T-helper 17 cell (primary cell): ENCODE data around the gene COL12A1. TPM values are rescaled to one million over a fixed set of nuclear protein-coding genes. Genes with fewer than 3 reads are reported as not detected.
"Not testable (repeated sequence)": the region's sequence is repeated elsewhere in the genome, so short reads cannot be mapped to it uniquely, and the experiment has no call there.

Experiments used
- ATAC-seq: fragments of 150-1000 bp; cut with Tn5 transposase; 2 replicates; pipeline ENCODE4 v1.10.0; 2021; ENCODE audit warnings: mild to moderate bottlenecking, moderate library complexity
- DNase-seq, 3 donors: peaks; one replicate each; pipeline versions ENCODE4 v3.0.0 to v3.0.0-alpha.2; 2020 to 2021
- H3K9me3 ChIP-seq: one replicate; pipeline ENCODE4 v1.7.0; 2013; ENCODE audit warnings: low read length, mild to moderate bottlenecking; ENCODE audit not compliant: control insufficient read depth, poor library complexity, severe bottlenecking
- H3K27ac Mint-ChIP-seq: one replicate; pipeline ENCODE4 v1.8.0; 2022; ENCODE audit warnings: mild to moderate bottlenecking, moderate library complexity, mixed read lengths
- H3K27me3 Mint-ChIP-seq: one replicate; pipeline ENCODE4 v1.8.0; 2022; ENCODE audit warnings: mixed read lengths
- H3K36me3 Mint-ChIP-seq: one replicate; pipeline ENCODE4 v1.8.0; 2022; ENCODE audit warnings: low read depth, mixed read lengths
- H3K4me1 Mint-ChIP-seq: one replicate; pipeline ENCODE4 v1.8.0; 2022; ENCODE audit warnings: mild to moderate bottlenecking, mixed read lengths
- H3K4me3 Mint-ChIP-seq: one replicate; pipeline ENCODE4 v1.8.0; 2022; ENCODE audit warnings: mild to moderate bottlenecking, moderate library complexity, mixed read lengths
- total RNA-seq, 4 donors: library from RNA in 2 of 4; stranded (reverse) in 2 of 4; gene quantifications; one replicate each; pipeline ENCODE4 v1.2.3 and lab custom pipeline; 2022 to 2026

COL12A1 gene
- total RNA-seq, 2 donors from 2014 or later: 0.08 TPM; not detected in 1

DNA sequence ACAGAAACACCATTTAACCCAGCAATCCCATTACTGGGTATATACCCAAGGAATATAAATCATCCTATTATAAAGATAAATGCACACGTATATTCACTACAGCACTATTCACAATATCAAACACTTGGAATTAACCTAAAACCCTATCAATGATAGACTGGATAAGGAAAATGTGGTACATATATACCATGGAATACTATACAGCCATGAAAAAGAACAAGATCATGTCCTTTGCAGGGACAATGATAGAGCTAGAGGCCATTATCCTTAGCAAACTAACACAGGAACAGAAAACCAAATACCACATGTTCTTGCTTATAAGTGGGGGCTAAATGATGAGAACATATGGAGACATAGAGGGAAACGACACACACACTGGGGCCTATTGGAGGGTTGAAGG lies 19.3 kb downstream of the COL12A1 start:
- H3K27ac Mint-ChIP-seq, H3K9me3 ChIP-seq, DNase-seq, H3K36me3 Mint-ChIP-seq, H3K4me3 Mint-ChIP-seq, ATAC-seq, H3K4me1 Mint-ChIP-seq: not testable (repeated sequence)
- H3K27me3 Mint-ChIP-seq: peaks cover 37% of the 10 kb centered on the region

GRCh38 chr6:75183099-75183541 lies 22.7 kb downstream of the COL12A1 start:
- Mint-ChIP-seq H3K27ac (no peak overlapping the region), H3K36me3 (no peaks in the 10 kb centered on the region), H3K27me3 (peaks cover 41% of the 10 kb centered on the region), H3K4me3 (no peak overlapping the region), H3K4me1 (no peaks in the 10 kb centered on the region)
- no peaks in the 10 kb centered on the region for H3K9me3 ChIP-seq
- DNase-seq (no peak), ATAC-seq (no peak)

DNA sequence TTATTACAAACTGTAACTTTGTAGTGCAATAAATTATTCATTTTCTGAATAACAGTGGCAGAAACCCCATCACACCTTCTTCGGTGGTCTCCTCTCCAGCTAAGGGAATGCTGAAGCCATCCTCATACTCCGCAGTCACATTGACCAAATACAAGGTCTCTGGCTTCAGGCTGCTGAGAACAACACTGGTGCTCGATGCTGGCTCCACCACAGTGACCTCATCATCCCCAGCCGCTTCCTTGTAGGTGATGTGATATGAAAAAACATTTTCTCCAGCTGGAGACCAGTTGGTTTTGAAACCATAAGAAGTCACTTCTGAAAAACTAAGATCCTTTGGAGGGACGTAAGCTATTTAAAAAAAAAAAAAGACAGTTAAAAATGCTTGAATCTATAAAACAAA lies 25.0 kb downstream of the COL12A1 start:
- H3K36me3 Mint-ChIP-seq: no peaks in the 10 kb centered on the region
- H3K4me3 Mint-ChIP-seq: no peak overlapping the region
- no peaks in the 10 kb centered on the region for H3K4me1 Mint-ChIP-seq
- H3K27ac Mint-ChIP-seq: no peak overlapping the region
- DNase-seq (no peak), ATAC-seq (no peak)
- no peaks in the 10 kb centered on the region for H3K9me3 ChIP-seq
- H3K27me3 Mint-ChIP-seq: peaks cover 41% of the 10 kb centered on the region

- H3K27ac Mint-ChIP-seq: no peak overlapping the region
Observed at GRCh38 chr6:75178757-75179156, 27.1 kb downstream of the COL12A1 start.

GRCh38 chr6:75176076-75176582 lies 29.7 kb downstream of the COL12A1 start:
- Mint-ChIP-seq H3K4me3 (no peak overlapping the region), H3K27ac (no peak overlapping the region), H3K27me3 (peaks cover 37% of the 10 kb centered on the region), H3K4me1 (no peaks in the 10 kb centered on the region), H3K36me3 (no peaks in the 10 kb centered on the region)
- no peak for ATAC-seq
- H3K9me3 ChIP-seq: no peaks in the 10 kb centered on the region
- no peak for DNase-seq

More at GRCh38 chr6:75178757-75179156, 27.1 kb downstream of the COL12A1 start:
- no peak for ATAC-seq
- Mint-ChIP-seq H3K36me3 (no peaks in the 10 kb centered on the region), H3K27me3 (peaks cover 35% of the 10 kb centered on the region), H3K4me1 (no peaks in the 10 kb centered on the region), H3K4me3 (no peak overlapping the region)
- H3K9me3 ChIP-seq: no peaks in the 10 kb centered on the region
- no peak for DNase-seq

DNA sequence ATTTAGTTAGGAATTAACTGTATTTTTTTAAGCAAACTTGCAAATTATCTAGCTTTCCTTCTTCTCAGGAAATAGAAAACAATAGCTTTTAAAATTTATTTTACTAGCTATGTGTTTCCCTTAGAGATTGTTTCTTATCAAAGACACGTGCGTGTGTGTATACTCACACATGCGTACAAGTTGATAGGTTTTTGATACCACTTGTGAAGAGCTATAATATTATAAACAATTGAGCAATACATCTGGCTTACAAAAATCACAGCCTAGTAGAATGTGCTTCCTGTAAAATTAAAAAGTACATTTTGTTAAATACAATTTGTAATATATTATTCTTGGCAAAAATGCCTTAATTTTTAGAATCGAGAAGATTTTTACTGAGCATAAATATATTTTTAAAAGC lies 33.9 kb downstream of the COL12A1 start:
- H3K27me3 Mint-ChIP-seq: peaks cover 44% of the 10 kb centered on the region

DNA sequence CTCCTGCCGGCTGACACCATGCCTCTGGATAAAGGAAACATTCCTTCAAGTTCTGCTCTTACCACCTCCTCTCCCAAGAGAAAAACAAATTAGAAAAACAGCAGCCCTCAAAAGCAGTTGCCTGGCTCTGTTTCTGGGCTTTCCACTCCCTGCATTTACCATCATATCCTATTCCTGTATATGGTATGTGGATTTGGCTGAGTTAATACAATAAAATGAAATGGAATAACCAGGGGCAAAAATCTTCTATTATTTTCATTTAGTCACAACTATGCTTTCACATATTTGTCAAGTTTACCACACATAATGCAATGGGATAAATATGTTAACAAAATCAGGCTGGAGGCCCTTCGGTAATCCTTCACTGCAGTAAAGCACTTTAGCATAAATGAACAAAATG lies 34.3 kb downstream of the COL12A1 start:
- no peak overlapping the region for H3K27ac Mint-ChIP-seq
- H3K4me1 Mint-ChIP-seq: no peaks in the 10 kb centered on the region
- no peak overlapping the region for H3K4me3 Mint-ChIP-seq
- DNase-seq (no peak), ATAC-seq (no peak)
- no peaks in the 10 kb centered on the region for H3K9me3 ChIP-seq
- no peaks in the 10 kb centered on the region for H3K36me3 Mint-ChIP-seq
- H3K27me3 Mint-ChIP-seq: peaks cover 44% of the 10 kb centered on the region

More for the DNA sequence above, 33.9 kb downstream of the COL12A1 start:
- Mint-ChIP-seq H3K4me3 (no peak overlapping the region), H3K4me1 (no peaks in the 10 kb centered on the region), H3K36me3 (no peaks in the 10 kb centered on the region), H3K27ac (no peak overlapping the region)
- DNase-seq (no peak), ATAC-seq (no peak)
- H3K9me3 ChIP-seq: no peaks in the 10 kb centered on the region

GRCh38 chr6:75170691-75171560 lies 34.9 kb downstream of the COL12A1 start:
- DNase-seq (no peak), ATAC-seq (no peak)
- no peaks in the 10 kb centered on the region for H3K4me1 Mint-ChIP-seq
- no peak overlapping the region for H3K4me3 Mint-ChIP-seq
- H3K36me3 Mint-ChIP-seq: no peaks in the 10 kb centered on the region
- no peak overlapping the region for H3K27ac Mint-ChIP-seq
- peaks cover 44% of the 10 kb centered on the region for H3K27me3 Mint-ChIP-seq
- H3K9me3 ChIP-seq: no peaks in the 10 kb centered on the region

DNA sequence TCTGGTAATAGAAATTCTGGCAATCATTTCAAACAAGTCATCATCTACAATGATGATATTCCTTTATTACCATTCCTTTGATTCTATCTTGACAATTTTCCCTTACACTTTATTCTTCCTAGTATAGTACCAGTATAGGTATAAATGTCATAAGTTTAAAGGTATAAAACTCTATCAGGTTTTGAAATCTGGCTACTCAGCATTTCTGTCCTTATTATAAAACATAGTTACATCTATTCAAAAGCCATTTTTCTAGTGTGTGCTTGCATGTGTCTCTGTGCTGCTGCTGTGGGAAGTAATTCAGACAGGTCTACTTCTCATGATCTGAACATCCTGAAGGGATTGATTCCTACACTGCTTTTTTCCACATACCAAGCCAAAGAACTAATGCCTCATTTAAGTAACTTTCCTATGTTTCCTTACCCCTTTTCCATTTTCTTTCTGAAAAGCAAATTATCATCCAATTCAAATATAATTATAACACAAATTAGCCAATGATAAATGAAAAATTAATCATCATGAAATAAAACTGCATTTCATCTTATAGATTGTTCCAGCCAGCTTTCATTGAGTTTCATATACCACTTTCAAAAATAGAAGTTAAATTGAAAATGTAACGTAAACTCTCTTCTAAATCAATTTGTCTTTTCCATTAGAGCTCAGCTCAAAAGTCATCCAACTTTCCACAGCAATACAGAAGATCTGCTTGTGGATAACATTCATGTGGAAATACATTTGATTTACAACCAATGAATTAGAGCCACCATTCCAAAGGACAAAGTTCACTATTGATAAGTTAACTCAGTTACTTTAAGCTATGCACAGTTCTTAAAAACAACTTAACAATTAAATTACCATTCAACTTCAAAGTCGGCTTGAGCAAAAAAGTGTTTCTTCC lies 35.9 kb downstream of the COL12A1 start:
- no peaks in the 10 kb centered on the region for H3K9me3 ChIP-seq
- Mint-ChIP-seq H3K27me3 (peaks cover 42% of the 10 kb centered on the region), H3K27ac (no peak overlapping the region), H3K4me1 (no peaks in the 10 kb centered on the region), H3K4me3 (no peak overlapping the region), H3K36me3 (no peaks in the 10 kb centered on the region)
- no peak for ATAC-seq
- no peak for DNase-seq

DNA sequence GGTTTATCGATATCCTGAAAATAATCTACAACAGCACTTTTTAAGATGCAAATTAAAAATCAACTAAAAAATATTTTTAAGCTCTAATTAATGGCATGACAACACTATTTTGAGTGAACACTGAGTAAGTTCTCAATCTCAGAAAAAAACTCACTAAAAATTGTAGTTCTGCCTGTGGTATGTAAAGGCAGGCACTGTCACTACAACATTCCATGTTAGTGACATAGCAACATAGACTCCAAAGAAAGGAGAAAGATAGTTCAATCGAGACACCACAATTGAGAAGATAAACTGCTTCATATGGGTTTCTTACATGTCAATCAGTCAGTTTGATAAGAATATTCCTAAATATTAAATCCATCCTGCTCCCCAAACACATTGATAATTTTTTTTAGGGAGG lies 38.0 kb downstream of the COL12A1 start:
- Mint-ChIP-seq H3K4me3 (no peak overlapping the region), H3K27ac (no peak overlapping the region), H3K36me3 (no peaks in the 10 kb centered on the region), H3K4me1 (no peaks in the 10 kb centered on the region), H3K27me3 (peaks cover 33% of the 10 kb centered on the region)
- ATAC-seq (no peak), DNase-seq (no peak)
- H3K9me3 ChIP-seq: no peaks in the 10 kb centered on the region

GRCh38 chr6:75167325-75167724 lies 38.5 kb downstream of the COL12A1 start:
- no peak overlapping the region for H3K27ac Mint-ChIP-seq
- no peak overlapping the region for H3K4me3 Mint-ChIP-seq
- no peaks in the 10 kb centered on the region for H3K9me3 ChIP-seq
- H3K36me3 Mint-ChIP-seq: no peaks in the 10 kb centered on the region
- H3K27me3 Mint-ChIP-seq: peaks cover 33% of the 10 kb centered on the region
- ATAC-seq: no peak
- no peaks in the 10 kb centered on the region for H3K4me1 Mint-ChIP-seq
- no peak for DNase-seq

DNA sequence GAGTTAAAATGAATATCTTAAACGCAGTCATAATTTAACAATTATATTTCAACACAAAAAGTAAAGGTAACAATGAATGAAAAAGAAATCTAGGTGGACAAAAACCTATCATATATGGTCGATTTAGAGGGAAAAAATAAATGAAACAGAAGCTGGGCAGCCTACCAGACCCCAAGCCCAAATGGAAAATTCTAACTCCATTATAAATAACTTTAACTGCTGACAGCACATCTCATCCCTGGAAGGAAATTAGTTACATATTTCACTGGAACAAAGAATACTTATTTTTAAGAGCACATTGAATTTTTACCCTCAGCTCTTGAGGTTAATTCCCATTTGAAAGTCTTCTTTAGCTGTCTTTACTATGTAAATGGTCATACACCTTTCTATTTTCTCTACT lies 39.1 kb downstream of the COL12A1 start:
- ATAC-seq (no peak), DNase-seq (no peak)
- Mint-ChIP-seq H3K27me3 (peaks cover 33% of the 10 kb centered on the region), H3K36me3 (no peaks in the 10 kb centered on the region), H3K4me1 (no peaks in the 10 kb centered on the region), H3K27ac (no peak overlapping the region), H3K4me3 (no peak overlapping the region)
- no peaks in the 10 kb centered on the region for H3K9me3 ChIP-seq

DNA sequence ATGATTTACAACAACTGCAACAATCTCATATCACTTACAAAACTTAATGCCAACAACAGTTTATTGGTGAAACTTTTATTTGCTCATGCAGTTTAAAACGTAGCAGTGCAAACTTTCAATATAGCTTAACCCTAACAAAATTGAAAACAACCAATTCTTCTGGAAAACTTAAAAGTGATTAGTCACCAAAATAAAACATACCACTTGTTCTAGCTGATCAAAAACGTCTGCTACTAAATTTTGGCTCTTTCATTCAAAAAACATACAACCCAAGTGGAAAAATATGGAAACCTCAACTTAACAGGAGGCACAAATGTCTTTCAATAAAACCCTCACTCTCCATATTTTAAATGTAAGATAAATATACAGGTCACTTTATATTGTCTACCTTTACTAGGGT lies 39.6 kb downstream of the COL12A1 start:
- Mint-ChIP-seq H3K4me1 (no peaks in the 10 kb centered on the region), H3K27me3 (peaks cover 33% of the 10 kb centered on the region), H3K27ac (no peak overlapping the region), H3K36me3 (no peaks in the 10 kb centered on the region), H3K4me3 (no peak overlapping the region)
- no peaks in the 10 kb centered on the region for H3K9me3 ChIP-seq
- ATAC-seq (no peak), DNase-seq (no peak)
